OCI-LY3 (cell line): Measurements from ENCODE around the gene CACNA1A.
A peak's percentile ranks its signal among the peaks of the same experiment; 100 is the strongest.

ENCODE experiments used
- H2AFZ ChIP-seq: fragments of 200-600, 300-600 bp; shearing (Covaris generic); 2 replicates; pipeline ENCODE4 v1.6.0; 2014; ENCODE audit warnings: antibody characterized with exemption, low read depth, low read length
- H3K27ac ChIP-seq: fragments of 200-600, 300-600 bp; sonication (generic); 2 replicates; pipeline ENCODE4 v1.5.1; 2014; ENCODE audit warnings: mild to moderate bottlenecking, low read length, moderate library complexity, mixed read lengths
- H3K27me3 ChIP-seq: fragments of 200-600, 300-600 bp; sonication (generic); 2 replicates; pipeline ENCODE4 v1.6.1; 2014; ENCODE audit warnings: low read depth, low read length, mixed read lengths
- H3K36me3 ChIP-seq: fragments of 200-600, 300-600 bp; sonication (generic); replicated peaks from 2 replicates; pipeline ENCODE3; 2014; ENCODE audit warnings: low read depth, low read length, mixed read lengths
- H3K4me1 ChIP-seq: fragments of 300-600, 200-600 bp; sonication (generic); 2 replicates; pipeline ENCODE4 v1.6.1; 2014; ENCODE audit warnings: low read length, mixed read lengths
- H3K4me2 ChIP-seq: fragments of 200-600, 300-600 bp; sonication (generic); 2 replicates; pipeline ENCODE4 v1.6.1; 2014; ENCODE audit warnings: low read length, mixed read lengths
- H3K4me3 ChIP-seq: fragments of 300-600, 200-600 bp; sonication (generic); 2 replicates; pipeline ENCODE4 v1.5.1; 2014; ENCODE audit warnings: antibody characterized with exemption, mild to moderate bottlenecking, low read length, moderate library complexity
- H3K79me2 ChIP-seq: fragments of 300-600, 200-600 bp; shearing (Covaris generic); 2 replicates; pipeline ENCODE4 v1.6.1; 2014; ENCODE audit warnings: mild to moderate bottlenecking, low read length, mixed read lengths
- H3K9ac ChIP-seq: fragments of 300-600, 200-600 bp; shearing (Covaris generic); 2 replicates; pipeline ENCODE4 v1.6.0; 2014; ENCODE audit warnings: mild to moderate bottlenecking, low read length, moderate library complexity
- H3K9me3 ChIP-seq: fragments of 200-600, 300-600 bp; shearing (Covaris generic); 2 replicates; pipeline ENCODE4 v1.6.1; 2014; ENCODE audit warnings: low read length, mixed read lengths; ENCODE audit not compliant: insufficient read depth
- H4K20me1 ChIP-seq: fragments of 200-600, 300-600 bp; sonication (generic); 2 replicates; pipeline ENCODE4 v1.6.1; 2016; ENCODE audit warnings: low read length, mixed read lengths; ENCODE audit not compliant: insufficient read depth
- EZH2phosphoT487 ChIP-seq: fragments of 200-600 bp; shearing (Covaris generic); IDR thresholded peaks from 2 replicates; pipeline ENCODE4 v1.6.1; 2018; ENCODE audit warnings: antibody characterized with exemption, mixed run types, low read depth
- TF ChIP-seq, protein P1 (sequence below): fragments of 200-600, 300-600 bp; sonication (generic); IDR thresholded peaks from 2 replicates; pipeline ENCODE4 v1.5.1; 2014; ENCODE audit warnings: antibody characterized with exemption, low read length, low read depth

The CACNA1A gene

GRCh38 chr19:13373599-13373998 lies 132.7 kb downstream of the CACNA1A start:
- H3K79me2 ChIP-seq: no peaks in the 10 kb centered on the region
- H3K4me1 ChIP-seq: no peaks in the 10 kb centered on the region
- TF ChIP-seq, protein P1, sequence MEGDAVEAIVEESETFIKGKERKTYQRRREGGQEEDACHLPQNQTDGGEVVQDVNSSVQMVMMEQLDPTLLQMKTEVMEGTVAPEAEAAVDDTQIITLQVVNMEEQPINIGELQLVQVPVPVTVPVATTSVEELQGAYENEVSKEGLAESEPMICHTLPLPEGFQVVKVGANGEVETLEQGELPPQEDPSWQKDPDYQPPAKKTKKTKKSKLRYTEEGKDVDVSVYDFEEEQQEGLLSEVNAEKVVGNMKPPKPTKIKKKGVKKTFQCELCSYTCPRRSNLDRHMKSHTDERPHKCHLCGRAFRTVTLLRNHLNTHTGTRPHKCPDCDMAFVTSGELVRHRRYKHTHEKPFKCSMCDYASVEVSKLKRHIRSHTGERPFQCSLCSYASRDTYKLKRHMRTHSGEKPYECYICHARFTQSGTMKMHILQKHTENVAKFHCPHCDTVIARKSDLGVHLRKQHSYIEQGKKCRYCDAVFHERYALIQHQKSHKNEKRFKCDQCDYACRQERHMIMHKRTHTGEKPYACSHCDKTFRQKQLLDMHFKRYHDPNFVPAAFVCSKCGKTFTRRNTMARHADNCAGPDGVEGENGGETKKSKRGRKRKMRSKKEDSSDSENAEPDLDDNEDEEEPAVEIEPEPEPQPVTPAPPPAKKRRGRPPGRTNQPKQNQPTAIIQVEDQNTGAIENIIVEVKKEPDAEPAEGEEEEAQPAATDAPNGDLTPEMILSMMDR: no peak
- TF ChIP-seq EZH2phosphoT487: no peak
- no peaks in the 10 kb centered on the region for H4K20me1 ChIP-seq
- H3K4me2 ChIP-seq: no peak overlapping the region
- H2AFZ ChIP-seq: no peak overlapping the region
- H3K4me3 ChIP-seq: no peak overlapping the region
- no peak overlapping the region for H3K9ac ChIP-seq
- no peaks in the 10 kb centered on the region for H3K36me3 ChIP-seq
- no peak overlapping the region for H3K27ac ChIP-seq
- no peaks in the 10 kb centered on the region for H3K9me3 ChIP-seq
- H3K27me3 ChIP-seq: peaks cover 5% of the 10 kb centered on the region

DNA sequence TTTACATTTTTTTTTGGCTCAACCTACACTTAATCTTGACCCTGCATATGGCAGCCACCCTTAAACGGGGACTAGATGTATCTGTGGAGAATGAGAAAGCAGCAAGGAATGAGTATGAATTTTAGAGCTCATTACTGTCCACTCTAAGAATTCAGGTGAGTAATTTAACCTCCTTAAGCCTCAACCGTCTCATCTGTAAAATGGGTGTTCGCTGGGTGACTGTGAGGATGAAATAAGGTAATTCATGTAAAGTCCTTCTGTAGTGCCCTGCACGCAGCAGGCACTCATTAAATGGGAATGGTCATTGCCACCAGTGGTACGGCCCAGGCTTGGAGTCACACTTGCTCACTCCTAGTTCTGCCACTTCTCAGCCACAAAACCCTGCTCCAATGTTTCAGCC lies 135.3 kb downstream of the CACNA1A start:
- TF ChIP-seq, protein P1: no peak
- TF ChIP-seq EZH2phosphoT487: no peak
- no peaks in the 10 kb centered on the region for H3K36me3 ChIP-seq

GRCh38 chr19:13366529-13367143 lies 139.6 kb downstream of the CACNA1A start:
- H3K27me3 ChIP-seq: peaks cover 9% of the 10 kb centered on the region; the same call in 1 of the 2 replicates
- H4K20me1 ChIP-seq: no peaks in the 10 kb centered on the region
- no peaks in the 10 kb centered on the region for H3K9me3 ChIP-seq
- H3K4me2 ChIP-seq: no peak overlapping the region
- no peak for TF ChIP-seq EZH2phosphoT487
- TF ChIP-seq, protein P1: peak; percentile 50
- no peaks in the 10 kb centered on the region for H3K36me3 ChIP-seq
- no peak overlapping the region for H3K4me3 ChIP-seq
- H3K9ac ChIP-seq: no peak overlapping the region
- H2AFZ ChIP-seq: no peak overlapping the region
- H3K27ac ChIP-seq: no peak overlapping the region
- H3K79me2 ChIP-seq: no peaks in the 10 kb centered on the region
- H3K4me1 ChIP-seq: no peaks in the 10 kb centered on the region

More for the DNA sequence above, 135.3 kb downstream of the CACNA1A start:
- Histone ChIP-seq H3K27ac (no peak overlapping the region), H2AFZ (no peak overlapping the region), H3K4me2 (no peak overlapping the region), H4K20me1 (no peaks in the 10 kb centered on the region), H3K4me1 (no peaks in the 10 kb centered on the region), H3K9me3 (no peaks in the 10 kb centered on the region), H3K27me3 (peaks cover 4% of the 10 kb centered on the region), H3K4me3 (no peak overlapping the region), H3K79me2 (no peaks in the 10 kb centered on the region), H3K9ac (no peak overlapping the region)

GRCh38 chr19:13363954-13364353 lies 142.3 kb downstream of the CACNA1A start:
- H3K79me2 ChIP-seq: no peaks in the 10 kb centered on the region
- no peaks in the 10 kb centered on the region for H3K4me1 ChIP-seq
- peaks cover 16% of the 10 kb centered on the region for H3K27me3 ChIP-seq
- no peaks in the 10 kb centered on the region for H4K20me1 ChIP-seq
- peaks cover 4% of the 10 kb centered on the region; the same call in 1 of the 2 replicates for H3K9me3 ChIP-seq
- TF ChIP-seq, protein P1: no peak
- TF ChIP-seq EZH2phosphoT487: no peak
- H2AFZ ChIP-seq: no peak overlapping the region
- H3K4me3 ChIP-seq: no peak overlapping the region
- no peaks in the 10 kb centered on the region for H3K36me3 ChIP-seq
- H3K4me2 ChIP-seq: no peak overlapping the region
- no peak overlapping the region for H3K9ac ChIP-seq
- no peak overlapping the region for H3K27ac ChIP-seq
